Pons (tissue), 1 donor: ENCODE results near the gene SYCP1.
"Not testable (repeated sequence)": the region's sequence is repeated elsewhere in the genome, so short reads cannot be mapped to it uniquely, and the experiment has no call there.

ENCODE experiments used
- DNase-seq: peaks from one replicate; pipeline ENCODE4 v3.0.0-alpha.2; 2016; ENCODE audit warnings: low spot score

The SYCP1 gene, protein sequence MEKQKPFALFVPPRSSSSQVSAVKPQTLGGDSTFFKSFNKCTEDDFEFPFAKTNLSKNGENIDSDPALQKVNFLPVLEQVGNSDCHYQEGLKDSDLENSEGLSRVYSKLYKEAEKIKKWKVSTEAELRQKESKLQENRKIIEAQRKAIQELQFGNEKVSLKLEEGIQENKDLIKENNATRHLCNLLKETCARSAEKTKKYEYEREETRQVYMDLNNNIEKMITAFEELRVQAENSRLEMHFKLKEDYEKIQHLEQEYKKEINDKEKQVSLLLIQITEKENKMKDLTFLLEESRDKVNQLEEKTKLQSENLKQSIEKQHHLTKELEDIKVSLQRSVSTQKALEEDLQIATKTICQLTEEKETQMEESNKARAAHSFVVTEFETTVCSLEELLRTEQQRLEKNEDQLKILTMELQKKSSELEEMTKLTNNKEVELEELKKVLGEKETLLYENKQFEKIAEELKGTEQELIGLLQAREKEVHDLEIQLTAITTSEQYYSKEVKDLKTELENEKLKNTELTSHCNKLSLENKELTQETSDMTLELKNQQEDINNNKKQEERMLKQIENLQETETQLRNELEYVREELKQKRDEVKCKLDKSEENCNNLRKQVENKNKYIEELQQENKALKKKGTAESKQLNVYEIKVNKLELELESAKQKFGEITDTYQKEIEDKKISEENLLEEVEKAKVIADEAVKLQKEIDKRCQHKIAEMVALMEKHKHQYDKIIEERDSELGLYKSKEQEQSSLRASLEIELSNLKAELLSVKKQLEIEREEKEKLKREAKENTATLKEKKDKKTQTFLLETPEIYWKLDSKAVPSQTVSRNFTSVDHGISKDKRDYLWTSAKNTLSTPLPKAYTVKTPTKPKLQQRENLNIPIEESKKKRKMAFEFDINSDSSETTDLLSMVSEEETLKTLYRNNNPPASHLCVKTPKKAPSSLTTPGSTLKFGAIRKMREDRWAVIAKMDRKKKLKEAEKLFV

DNA sequence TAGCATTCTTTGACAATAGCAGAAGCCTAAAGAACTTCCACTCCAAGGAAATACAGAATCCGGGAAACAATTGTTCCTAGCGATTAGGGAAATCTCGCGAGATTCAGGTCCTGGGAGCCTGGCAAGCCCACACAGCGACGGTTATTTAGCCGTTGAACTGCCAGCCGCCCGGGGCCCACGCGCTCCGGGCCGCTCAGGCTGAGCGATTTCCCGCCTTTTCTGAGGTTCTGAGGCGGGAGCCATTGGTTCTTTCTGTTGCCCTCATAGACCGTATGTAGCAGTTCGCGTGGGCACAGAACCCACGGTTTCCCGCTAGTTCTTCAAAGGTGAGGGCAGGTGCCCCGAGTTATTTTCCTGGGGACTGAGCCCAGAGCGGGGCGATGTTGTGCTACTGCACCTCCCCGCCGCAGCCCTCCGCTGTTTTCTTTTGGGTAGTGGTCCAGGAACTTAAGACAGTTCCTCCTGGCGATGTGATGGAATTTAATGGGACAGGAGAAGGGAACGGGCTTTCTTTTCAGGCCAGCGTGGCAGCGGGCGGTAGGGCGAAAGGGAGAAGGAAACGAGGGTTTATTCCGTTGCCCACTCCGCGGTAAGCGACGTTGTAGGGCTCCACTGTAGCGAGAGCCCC is at the start of gene SYCP1:
Gene SYCP1, plus strand, starts transcription at position 171 of the 628 bp plus-strand sequence. CDS start 602 bp downstream, outside the sequence.
- no peak for DNase-seq

DNA sequence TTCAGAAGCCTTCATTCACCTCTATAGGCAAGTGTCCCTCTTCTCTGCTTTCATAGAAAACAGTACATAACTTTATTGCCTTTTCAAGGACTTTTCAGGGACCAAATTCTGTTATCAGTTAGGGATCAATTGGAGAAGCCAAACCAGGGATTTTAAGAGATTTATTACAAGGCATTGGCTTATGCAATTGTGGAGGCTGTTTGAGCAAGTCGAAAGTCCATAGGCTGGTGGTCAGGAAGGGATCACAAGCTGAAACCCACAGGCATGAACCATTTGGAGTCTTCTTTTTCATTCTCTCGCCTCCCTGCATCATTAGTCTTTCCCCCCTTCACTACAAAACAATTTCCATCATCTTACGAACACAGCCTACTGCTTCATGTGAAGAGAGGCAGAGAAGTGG is 34.8 kb upstream of the SYCP1 start:
- no peak for DNase-seq

DNA sequence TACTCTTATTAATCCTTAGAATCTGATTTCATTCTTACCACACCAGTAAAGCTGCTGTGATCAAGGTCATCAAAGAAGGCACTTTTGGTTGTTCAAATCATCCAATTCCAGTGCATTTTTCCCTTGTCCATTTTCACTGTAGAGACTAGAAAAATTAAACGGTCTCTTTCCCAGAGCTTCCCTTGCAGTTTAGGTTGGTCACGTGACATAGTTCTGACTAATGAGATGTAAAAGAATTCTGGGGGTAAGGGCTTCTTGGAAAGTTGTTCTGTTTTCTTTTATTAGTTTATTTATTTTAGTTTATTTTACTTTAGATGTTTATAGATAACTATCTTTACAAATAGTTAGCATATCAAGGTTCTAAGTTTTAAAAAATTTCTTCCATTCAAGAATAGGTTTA is 34.3 kb upstream of the SYCP1 start:
- no peak for DNase-seq

DNA sequence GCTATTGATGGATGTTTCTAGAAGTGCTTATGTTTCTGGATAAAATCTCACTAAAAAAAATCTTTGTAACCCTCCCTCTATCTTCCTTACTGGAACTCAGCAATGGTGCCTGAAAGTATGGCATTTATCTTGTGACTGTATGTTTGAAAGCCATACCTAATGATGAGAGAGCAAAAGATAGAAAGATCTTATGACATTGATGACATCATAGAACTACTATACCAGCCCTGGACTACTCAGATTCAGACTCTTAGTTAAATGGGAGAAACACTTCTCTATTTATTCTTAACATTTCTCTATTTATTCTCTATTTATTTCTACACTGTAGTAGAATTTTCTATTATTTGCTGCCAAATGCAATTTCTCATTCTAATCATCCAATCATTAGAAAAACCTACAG is 32.7 kb upstream of the SYCP1 start:
- DNase-seq: no peak

DNA sequence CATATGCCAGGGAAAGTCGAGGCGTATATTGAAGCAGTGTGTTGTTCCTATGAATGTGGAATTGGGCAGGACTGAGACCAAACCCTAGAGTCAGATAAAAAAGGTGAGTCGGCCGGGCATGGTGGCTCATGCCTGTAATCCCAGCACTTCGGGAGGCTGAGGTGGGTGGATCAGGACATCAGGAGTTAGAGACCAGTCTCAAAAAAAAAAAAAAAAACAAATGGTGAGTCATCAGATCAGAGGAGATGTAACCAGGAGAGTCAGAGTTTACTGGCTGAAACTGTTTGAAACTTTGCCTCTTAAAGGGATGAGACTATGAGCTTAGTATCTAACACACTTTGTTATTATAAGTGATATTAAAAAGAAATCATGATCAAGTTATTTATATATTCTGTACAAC is 26.4 kb upstream of the SYCP1 start:
- DNase-seq: no peak

DNA sequence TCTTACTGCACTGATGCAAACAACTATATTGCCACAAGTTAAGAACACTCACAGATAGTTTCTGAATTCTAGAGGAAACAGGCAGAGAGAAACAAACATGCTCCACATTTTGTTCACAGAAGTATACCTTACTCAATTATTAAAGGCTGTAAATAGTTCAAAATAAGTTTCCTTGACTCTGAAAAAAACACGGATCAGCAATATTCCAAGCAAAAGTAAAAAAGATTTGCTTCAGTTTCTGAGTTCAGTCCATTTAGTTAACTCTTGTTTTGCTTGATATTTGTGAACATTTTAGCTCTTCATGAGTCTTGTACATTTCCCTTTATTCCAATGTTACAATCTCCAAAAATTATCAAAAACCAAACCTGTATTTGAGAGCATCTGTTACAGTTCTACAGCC is 24.6 kb upstream of the SYCP1 start:
- not testable (repeated sequence) for DNase-seq

DNA sequence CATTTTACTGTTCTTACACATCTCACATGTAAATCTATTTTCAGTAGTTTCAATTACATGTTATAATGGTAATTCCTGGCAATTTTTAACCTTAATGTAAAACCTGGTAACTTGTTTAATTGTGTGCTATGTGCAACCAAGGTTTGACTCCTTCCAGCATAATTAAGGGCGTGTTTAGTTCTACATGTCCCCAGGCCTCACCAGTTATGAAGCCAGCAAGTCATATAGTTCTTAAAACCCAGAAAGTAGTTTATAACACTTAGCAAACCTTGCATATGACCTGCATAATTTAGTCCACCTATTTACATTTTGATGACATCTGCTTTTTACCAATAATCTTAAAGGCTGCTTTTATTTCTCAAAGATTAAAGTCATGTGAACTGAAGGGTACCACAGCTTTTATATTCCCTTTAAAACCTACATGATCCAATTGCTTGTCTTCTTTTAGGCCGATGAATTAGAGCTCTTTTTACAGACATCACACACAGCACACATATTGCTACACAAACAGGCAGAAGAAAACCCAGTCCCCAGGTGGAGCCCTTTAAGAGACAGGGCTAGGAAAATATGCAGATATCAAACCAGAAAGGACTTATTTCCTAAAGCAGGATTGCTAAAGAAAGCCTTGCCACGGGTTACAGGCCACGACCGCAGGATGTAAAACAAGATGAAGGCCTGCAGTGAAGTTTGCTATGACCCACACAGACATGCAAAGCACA is 23.2 kb upstream of the SYCP1 start:
- no peak for DNase-seq

DNA sequence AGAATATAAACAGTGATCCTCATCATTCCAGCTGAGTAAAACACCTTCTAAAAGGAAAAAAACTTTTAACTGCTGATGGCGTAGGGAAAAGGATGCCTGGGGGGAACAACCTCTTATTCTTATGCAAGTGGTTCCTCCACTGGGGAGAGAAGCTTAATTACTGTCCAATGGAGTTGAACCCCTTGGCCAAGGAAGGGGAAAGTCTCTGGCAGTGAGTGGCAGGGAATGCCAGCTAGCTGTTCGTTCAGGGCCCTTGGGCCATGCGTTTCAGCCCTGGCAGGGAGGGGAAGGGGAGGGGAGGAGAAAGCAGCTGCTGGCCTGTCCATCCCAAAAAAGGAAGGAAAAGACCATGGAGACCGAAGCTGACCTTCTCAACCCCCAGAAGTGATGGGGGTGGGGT is 22.6 kb upstream of the SYCP1 start:
- DNase-seq: no peak

DNA sequence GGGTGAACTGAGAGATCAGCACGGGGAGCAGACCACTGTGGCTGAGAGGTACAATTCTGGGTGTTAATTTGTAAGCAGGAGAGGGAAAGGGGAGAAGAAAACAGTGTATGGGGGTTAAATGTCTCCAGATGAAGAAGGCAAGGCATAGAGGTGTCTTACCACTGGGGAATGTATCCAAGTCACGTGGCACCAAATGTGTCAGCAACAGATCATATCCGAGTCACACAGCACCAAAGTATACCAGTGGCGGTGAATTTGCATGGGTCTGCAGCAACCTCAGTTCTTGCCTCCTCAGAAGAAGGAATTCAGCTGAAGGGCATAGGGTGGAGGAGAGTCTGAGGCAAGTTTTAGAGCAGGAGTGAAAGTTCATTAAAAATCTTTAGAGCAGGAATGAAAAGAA is 21.2 kb upstream of the SYCP1 start:
- no peak for DNase-seq

DNA sequence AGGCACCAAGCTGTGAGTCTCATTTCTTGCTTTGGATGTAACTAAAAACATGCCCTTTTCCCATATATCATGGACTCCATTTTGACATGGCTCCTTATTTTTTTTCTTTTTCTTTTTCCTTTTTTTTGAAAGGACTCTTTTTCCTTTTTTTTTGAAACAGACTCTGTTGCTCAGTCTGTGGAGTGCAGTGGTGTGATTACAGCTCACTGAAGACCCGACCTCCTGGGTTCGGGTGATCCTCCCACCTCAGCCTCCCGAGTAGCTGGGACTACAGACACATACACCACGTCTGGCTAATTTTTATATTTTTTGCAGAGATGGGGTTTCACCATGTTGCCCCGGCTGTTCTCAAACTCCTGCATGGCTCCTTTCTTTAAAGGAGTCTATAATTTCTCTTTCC is 10.4 kb upstream of the SYCP1 start:
- DNase-seq: no peak

DNA sequence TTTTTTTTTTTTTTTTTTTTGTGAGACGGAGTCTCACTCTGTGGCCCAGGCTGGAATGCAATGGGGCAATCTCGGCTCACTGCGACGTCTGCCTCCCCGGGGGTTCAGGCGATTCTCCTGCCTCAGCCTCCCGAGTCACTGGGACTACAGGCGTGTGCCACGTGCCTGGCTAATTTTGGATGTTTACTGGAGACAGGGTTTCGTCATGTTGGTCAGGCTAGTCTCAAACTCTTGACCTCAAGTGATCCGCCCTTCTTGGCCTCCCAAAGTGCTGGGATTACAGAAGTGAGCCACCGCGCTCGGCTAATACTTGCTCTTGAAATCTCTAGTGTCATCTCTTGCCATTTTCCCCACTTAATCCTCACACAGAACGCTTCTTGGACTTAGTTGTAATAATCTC is 1.1 kb upstream of the SYCP1 start:
- no peak for DNase-seq

DNA sequence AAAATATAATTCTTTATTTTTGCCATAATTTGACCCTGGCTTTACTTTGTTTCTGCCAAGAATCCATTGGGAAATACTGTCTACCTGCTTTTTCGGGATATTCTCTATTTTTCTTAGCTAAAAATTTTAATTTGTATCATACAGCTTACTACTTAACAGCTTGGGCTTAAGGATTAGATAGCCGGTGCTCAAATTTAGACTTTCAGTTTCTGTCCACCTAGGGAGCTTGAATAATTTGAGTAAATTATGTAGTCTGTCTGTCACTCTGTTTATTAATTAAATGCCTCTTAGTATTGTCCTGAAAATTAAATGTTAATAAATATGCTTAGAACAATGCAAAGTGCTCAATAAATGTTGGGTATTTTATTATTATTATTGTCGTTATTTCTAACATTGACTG is 6.7 kb downstream of the SYCP1 start:
- no peak for DNase-seq

DNA sequence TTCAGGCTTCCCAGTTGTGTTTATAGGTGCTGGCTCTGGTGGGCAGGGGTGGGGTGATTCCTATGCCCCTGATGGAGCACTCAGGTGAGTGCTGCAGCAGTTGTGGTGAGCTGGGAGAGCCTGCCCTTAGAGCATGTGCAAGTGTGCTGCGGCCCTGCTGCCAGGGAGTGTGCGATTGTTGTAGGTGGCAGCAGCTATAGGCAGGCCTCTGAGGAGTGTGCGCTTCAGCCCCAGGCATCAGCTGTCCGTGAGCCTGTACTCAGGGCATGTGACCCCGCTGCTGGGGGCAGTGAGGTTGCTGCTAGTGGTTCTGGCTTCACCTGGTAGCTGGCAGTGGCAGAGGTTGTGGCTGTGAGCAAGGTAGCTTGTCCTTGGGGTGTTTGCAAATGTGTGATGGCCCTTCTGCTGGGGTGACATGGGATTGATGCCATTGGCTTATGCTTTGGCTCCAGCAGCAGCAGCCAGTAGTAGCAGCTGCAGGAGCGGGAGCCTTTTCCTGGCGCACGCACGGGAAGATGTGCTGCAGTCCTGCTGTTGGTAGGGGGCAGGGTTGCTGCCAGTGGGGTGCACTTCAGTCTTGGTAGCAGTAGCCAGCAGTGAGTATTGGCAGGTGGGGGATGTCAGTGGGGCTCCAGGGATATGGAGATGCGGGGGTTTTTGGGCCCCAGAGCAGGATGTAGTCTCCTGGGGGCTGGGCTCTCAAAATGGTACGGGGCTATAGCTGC is 37.7 kb downstream of the SYCP1 start:
- DNase-seq: no peak

DNA sequence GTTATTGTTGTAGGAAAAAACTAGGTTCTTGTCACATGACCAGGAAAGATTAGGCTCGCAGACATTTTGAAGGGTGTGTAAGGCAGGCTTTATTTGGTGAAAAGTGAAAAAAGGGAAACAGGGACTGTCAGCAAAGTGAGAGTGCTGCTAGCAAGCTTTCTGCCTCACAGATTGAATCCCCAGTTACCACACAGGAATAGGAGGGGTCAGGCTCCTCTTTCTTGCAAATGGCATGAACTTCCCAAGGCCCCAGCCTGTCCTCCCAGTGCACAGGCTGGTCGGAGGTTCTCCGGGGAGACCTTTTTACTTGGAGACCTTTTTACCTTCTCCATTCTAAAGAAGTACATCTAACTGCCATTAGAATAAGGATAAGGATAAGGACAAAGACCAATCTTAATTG is 42.1 kb downstream of the SYCP1 start:
- no peak for DNase-seq

DNA sequence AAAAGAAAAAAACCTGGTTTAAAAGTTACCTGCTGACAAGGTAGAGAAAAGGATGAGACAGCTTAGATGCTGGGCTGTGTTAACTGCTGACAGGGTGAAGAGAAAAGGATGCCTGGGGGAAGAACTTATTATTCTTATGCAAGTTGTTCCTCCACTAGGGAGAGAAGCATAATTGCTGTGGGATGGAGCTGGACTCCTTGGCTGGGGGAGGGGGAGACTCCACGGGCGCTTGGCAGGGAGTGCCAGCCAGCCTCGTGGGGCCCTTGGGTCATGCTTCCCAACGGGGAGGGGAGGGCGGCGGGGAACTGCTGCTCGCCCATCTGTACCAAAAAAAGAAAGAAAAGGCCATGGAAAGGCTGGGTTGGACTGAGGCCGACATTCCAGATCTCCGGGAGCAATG is 47.2 kb downstream of the SYCP1 start:
- DNase-seq: no peak

DNA sequence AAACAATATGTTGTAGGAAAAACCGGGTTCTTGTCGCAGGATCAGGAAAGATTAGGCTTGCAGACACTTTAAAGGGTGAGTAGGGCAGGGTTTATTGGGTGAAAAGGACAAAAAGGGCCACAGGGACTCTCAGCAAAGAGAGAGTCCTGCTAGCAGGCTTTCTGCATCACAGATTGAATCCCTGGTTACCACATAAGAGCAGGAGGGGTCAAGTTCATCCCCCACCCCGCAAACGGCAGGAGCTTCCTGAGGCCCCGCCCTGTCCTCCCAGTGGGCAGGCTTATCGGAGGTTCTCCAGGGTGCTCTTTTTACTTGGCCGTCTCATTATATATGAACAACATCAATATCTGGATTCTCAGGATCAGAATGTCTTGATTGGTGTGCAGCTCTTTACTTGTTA is 47.7 kb downstream of the SYCP1 start:
- no peak for DNase-seq

DNA sequence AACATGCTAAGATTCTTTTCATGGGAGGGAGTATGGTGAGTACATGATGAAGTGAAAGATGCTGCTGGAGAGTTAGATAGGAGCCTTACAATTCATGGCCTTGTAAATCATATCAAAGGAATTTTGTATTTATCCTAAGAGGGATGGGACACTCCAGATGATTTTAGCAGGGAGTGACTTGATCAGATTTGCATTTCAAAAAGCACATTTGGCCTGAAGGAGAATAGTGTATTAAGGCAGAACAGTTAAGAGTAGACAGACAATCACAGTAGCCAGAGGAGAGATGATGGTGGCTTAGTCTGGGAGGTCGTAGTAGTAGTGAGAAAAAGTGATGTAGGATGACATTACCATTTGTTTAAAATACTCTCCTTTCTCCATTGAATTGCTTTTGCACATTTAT is 48.8 kb downstream of the SYCP1 start:
- no peak for DNase-seq

DNA sequence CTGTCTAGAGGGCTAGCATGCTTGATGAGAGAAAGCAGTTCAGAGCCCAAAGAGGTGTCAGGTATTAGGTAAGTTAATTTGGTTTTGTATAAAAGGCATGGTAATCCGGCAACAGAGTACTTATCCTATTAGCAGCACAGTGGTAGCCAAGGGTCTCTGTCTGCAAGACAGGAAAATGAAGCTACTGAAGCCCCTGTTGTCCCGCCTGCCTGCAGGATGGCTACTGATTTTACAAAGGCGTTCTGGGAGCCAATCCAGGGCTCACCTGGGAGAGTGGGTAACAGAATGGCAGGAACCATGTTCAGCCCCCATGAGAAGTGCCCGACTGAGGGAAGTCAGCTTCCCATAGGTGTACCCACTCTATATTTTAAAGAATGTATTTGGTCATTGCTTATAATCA is 61.1 kb downstream of the SYCP1 start:
- not testable (repeated sequence) for DNase-seq

DNA sequence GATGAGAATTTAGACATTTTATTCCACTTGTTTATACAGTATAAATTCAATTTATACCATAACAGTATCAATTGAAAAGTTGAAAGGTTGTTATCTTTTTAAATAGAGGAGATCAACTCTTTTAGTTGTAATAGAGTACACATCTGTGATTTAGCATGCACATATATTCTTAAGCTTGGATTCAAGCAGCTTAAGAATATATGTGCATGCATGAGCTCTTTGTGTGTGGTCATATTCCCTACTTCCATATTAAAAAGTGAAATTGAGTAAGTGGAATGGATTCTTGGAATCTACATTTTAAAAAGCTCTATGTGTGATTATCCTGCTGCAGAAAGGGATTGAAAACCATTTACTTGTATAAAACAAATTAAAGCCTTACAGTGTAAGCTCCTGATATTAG is 71.9 kb downstream of the SYCP1 start:
- no peak for DNase-seq

DNA sequence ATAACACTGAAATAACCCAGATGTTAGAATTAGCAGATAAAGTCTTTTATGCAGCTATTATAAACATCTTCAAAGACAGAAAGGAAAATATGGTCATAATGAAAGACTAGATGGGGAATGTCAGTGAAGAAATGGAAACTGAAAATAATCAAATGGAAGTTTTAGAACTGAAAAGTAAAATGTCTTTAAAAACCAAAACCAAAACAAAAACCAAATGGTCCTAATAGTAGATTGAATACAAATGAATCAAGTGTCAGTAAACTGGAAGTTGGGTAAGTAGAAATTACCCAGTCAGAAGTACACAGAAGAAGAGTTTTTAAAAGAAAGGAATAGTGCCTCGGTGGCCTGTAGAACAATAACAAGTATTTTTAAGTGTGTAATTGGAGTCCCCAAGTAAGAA is 72.7 kb downstream of the SYCP1 start:
- no peak for DNase-seq

DNA sequence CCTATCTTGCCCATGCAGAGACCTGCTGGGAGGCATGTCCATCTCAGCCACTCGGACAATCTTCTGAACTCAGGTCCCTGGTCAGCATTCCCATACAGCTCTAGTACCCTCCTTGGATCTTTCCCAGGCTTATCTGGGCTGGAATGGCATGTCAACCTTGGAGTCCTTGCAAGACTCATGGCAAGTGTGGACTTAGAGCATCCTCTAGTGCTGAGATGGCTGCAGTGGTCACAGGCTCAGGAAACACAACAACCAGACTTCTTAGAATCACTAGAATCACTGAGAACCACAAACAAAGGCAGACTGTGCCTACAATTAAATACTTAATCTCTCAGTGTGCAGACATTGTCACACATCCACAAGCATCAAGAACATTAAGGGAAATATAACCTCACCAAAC is 101.9 kb downstream of the SYCP1 start:
- DNase-seq: no peak
